Liver (tissue), 3 donors: Measurements from ENCODE around the gene LYSMD2.

Source experiments
- RAD21 ChIP-seq, 2 donors: IDR thresholded peaks; 2 replicates each; pipeline ENCODE4 v1.6.1; 2016; ENCODE audit warnings: antibody characterized with exemption in 2 of 2, mild to moderate bottlenecking in 2 of 2
- YY1 ChIP-seq: IDR thresholded peaks from 2 replicates; pipeline ENCODE4 v1.6.1; 2016; ENCODE audit warnings: antibody characterized with exemption, mild to moderate bottlenecking
- TF ChIP-seq, protein P1 (sequence below): fragments of 150-350 bp; IDR thresholded peaks from 2 replicates; pipeline ENCODE4 v1.5.1; 2017; ENCODE audit warnings: improper control_type of control experiment, low read depth, low read length; ENCODE audit not compliant: missing input control
- donor health status: healthy.
- donor health status: healthy.

- no peak for TF ChIP-seq RAD21 (IDR thresholded peaks at IDR 0.05)
- TF ChIP-seq, protein P1, sequence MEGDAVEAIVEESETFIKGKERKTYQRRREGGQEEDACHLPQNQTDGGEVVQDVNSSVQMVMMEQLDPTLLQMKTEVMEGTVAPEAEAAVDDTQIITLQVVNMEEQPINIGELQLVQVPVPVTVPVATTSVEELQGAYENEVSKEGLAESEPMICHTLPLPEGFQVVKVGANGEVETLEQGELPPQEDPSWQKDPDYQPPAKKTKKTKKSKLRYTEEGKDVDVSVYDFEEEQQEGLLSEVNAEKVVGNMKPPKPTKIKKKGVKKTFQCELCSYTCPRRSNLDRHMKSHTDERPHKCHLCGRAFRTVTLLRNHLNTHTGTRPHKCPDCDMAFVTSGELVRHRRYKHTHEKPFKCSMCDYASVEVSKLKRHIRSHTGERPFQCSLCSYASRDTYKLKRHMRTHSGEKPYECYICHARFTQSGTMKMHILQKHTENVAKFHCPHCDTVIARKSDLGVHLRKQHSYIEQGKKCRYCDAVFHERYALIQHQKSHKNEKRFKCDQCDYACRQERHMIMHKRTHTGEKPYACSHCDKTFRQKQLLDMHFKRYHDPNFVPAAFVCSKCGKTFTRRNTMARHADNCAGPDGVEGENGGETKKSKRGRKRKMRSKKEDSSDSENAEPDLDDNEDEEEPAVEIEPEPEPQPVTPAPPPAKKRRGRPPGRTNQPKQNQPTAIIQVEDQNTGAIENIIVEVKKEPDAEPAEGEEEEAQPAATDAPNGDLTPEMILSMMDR = no peak
- no peak for TF ChIP-seq YY1
Measured at GRCh38 chr15:51678096-51678495, 59.4 kb downstream of the LYSMD2 start.
